ENCODE measurements around the gene TPT1. TPM values are rescaled to one million over a fixed set of nuclear protein-coding genes. Genes with fewer than 3 reads are reported as not detected.

The TPT1 gene
- total and polyA plus RNA-seq, 2 experiments from 2014 or later: 843 to 1,761 TPM

GRCh38 chr13:45316996-45317395 is 24.0 kb downstream of the TPT1 start:
- H3K4me1 ChIP-seq (ENCODE audit: low read depth): no peaks in the 10 kb centered on the region
- H3K27me3 ChIP-seq: peaks cover under 1% of the 10 kb centered on the region
- no peak overlapping the region for H3K4me3 ChIP-seq
- no peaks in the 10 kb centered on the region for H3K36me3 ChIP-seq
- DNase-seq (ENCODE audit: low read depth in 1 of 2, low spot score in 1 of 2): no peak
- TF ChIP-seq, protein P1, sequence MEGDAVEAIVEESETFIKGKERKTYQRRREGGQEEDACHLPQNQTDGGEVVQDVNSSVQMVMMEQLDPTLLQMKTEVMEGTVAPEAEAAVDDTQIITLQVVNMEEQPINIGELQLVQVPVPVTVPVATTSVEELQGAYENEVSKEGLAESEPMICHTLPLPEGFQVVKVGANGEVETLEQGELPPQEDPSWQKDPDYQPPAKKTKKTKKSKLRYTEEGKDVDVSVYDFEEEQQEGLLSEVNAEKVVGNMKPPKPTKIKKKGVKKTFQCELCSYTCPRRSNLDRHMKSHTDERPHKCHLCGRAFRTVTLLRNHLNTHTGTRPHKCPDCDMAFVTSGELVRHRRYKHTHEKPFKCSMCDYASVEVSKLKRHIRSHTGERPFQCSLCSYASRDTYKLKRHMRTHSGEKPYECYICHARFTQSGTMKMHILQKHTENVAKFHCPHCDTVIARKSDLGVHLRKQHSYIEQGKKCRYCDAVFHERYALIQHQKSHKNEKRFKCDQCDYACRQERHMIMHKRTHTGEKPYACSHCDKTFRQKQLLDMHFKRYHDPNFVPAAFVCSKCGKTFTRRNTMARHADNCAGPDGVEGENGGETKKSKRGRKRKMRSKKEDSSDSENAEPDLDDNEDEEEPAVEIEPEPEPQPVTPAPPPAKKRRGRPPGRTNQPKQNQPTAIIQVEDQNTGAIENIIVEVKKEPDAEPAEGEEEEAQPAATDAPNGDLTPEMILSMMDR (IDR thresholded peaks at IDR 0.05; ENCODE audit: low read depth, low read length): no peak
- no peaks in the 10 kb centered on the region for H3K9me3 ChIP-seq (ENCODE audit: low read depth)
- H3K27ac ChIP-seq: no peak overlapping the region

GRCh38 chr13:45316338-45316737 is 24.6 kb downstream of the TPT1 start:
- no peaks in the 10 kb centered on the region for H3K9me3 ChIP-seq (ENCODE audit: low read depth)
- peaks cover 7% of the 10 kb centered on the region for H3K27me3 ChIP-seq
- H3K4me1 ChIP-seq (ENCODE audit: low read depth): no peaks in the 10 kb centered on the region
- TF ChIP-seq, protein P1 (IDR thresholded peaks at IDR 0.05; ENCODE audit: low read depth, low read length): no peak
- no peaks in the 10 kb centered on the region for H3K36me3 ChIP-seq
- H3K4me3 ChIP-seq: no peak overlapping the region
- H3K27ac ChIP-seq: no peak overlapping the region
- no peak for DNase-seq (ENCODE audit: low read depth in 1 of 2, low spot score in 1 of 2)

DNA sequence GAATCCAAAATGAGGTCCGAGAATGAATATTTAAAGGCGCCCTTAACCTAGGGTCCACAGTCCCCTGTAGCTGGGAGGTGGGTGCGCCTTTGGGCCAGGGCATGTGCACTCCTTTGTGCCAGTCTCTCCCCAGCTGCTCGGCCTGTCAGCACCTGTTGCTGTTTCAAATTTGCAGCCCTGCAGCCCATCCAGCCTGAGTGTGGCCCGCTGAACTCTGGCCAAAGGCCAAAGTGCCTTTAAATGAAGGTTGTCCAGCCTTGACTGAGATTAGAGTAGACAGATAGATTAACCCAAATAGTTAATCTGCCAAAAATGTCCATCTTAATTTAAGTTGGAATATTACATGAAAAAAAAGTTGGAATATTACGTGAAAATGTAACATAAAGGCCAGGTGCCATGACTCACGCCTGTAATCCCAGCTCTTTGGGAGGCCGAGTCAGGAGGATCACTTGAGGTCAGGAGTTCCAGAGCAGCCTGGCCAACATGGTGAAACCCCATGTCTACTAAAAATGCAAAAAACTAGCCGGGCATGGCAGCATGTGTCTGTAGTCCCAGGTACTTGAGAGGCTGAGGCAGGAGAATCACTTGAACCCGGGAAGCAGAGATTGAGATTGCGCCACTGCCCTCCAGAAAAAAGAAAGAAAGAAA is 25.3 kb downstream of the TPT1 start:
- TF ChIP-seq, protein P1 (IDR thresholded peaks at IDR 0.05; ENCODE audit: low read depth, low read length): no peak
- Histone ChIP-seq H3K4me1 (ENCODE audit: low read depth) (no peaks in the 10 kb centered on the region), H3K27me3 (peaks cover 11% of the 10 kb centered on the region), H3K9me3 (ENCODE audit: low read depth) (no peaks in the 10 kb centered on the region), H3K36me3 (no peaks in the 10 kb centered on the region), H3K4me3 (no peak overlapping the region), H3K27ac (no peak overlapping the region)
- peak in 1 of 2 donors; percentile 23 for DNase-seq (ENCODE audit: low read depth in 1 of 2, low spot score in 1 of 2)

DNA sequence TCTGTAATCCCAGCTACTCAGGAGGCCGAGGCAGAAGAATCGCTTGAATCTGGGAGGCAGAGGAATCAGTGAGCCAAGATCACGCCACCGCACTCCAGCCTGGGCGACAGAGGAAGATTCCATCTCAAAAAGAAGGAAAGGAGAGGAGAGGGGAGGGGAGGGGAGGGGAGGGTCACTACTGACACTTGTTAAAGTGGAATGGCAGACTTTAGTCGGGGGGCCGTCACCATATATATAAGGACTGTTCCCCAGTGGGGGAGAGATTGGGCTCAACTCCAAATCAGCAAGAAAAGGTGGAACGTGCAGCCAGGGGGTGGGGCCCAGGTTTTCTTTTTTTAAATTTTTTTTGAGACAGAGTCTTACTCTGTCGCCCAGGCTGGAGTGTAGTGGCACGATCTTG is 26.2 kb downstream of the TPT1 start:
- no peaks in the 10 kb centered on the region for H3K9me3 ChIP-seq (ENCODE audit: low read depth)
- TF ChIP-seq, protein P1 (IDR thresholded peaks at IDR 0.05; ENCODE audit: low read depth, low read length): no peak
- no peak for DNase-seq (ENCODE audit: low read depth in 1 of 2, low spot score in 1 of 2)
- peaks cover 14% of the 10 kb centered on the region for H3K27me3 ChIP-seq
- no peak overlapping the region for H3K27ac ChIP-seq
- H3K36me3 ChIP-seq: no peaks in the 10 kb centered on the region
- H3K4me3 ChIP-seq: no peak overlapping the region
- H3K4me1 ChIP-seq (ENCODE audit: low read depth): no peaks in the 10 kb centered on the region

- no peak for DNase-seq (ENCODE audit: low read depth in 1 of 2, low spot score in 1 of 2)
- Histone ChIP-seq H3K9me3 (ENCODE audit: low read depth) (no peaks in the 10 kb centered on the region), H3K27ac (no peak overlapping the region), H3K4me1 (ENCODE audit: low read depth) (no peaks in the 10 kb centered on the region), H3K27me3 (peaks cover 14% of the 10 kb centered on the region), H3K4me3 (peak overlapping the region; percentile 29), H3K36me3 (no peaks in the 10 kb centered on the region)
- TF ChIP-seq, protein P1 (IDR thresholded peaks at IDR 0.05; ENCODE audit: low read depth, low read length): no peak
Measured at GRCh38 chr13:45310341-45311131, 30.4 kb downstream of the TPT1 start.

Data from cardiac muscle cell (in vitro differentiated cells and primary cell).